ENCODE measurements around the gene AADACL3.

AADACL3 gene

GRCh38 chr1:12769976-12770505 is 54.1 kb downstream of the AADACL3 start:
- FAIRE-seq, result no peak

- FAIRE-seq, result no peak
Measured at GRCh38 chr1:12770620-12771019, 54.7 kb downstream of the AADACL3 start.

GRCh38 chr1:12771186-12771585 is 55.3 kb downstream of the AADACL3 start:
- no peak for FAIRE-seq

DNA sequence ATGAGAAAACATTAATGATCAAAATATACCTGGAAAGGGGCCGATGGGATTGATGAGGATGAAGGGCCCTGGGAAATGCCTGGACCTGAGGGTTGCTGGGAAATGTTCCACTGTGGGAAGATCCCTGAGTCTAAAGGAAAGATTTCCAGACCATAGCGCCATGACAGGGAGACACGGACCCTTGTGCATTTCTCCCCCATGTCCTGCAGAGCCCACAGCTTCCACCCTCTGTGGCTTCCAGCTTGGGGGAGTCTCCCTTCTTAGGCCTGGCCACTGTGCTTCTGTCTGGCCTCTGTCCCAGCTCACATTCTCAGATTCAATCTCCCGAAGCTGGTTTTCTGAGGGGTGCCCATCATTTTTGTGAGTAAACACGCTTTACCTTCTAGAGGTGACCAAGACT is 56.6 kb downstream of the AADACL3 start:
- no peak for FAIRE-seq

DNA sequence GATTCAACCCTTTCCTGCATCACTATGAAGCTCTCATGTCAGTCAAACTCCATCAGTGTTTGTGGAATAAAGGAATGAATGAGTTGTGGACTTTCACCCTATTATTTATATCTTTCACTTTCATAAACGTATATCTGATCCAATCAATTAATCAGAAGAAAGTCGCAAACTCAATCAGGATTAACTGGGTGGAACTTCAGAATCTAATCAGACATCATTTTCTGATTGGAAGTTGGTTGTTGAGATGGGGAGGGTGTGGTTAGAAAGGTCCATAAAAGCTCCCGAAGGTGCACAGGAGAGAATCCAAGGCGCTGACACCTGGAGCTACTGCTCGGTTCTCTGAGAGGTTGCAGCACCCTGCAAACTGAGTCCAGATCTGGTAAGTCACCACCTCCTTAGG is 57.5 kb downstream of the AADACL3 start, which contains the start of gene PRAMEF12:
PRAMEF12 (plus strand) TSS at position 301 of the 400 bp plus-strand sequence. CDS start 1,130 bp downstream, outside the sequence.
- FAIRE-seq, result no peak

- FAIRE-seq, result no peak
Measured at GRCh38 chr1:12774801-12775345, 59.0 kb downstream of the AADACL3 start.

DNA sequence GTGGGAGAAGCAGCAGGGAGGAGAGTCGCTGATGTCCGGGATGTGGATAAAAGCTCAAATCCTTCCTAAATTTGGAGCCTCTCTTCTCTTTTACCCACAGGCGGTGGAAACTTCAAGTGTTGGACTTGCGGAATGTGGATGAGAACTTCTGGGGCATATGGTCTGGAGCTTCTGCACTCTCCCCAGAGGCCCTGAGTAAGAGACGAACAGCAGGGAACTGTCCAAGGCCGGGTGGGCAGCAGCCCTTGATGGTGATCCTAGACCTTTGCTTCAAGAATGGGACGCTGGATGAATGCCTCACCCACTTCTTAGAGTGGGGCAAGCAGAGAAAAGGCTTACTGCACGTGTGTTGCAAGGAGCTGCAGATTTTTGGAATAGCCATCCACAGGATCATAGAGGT is 59.5 kb downstream of the AADACL3 start:
- no peak for FAIRE-seq

GRCh38 chr1:12776801-12777557 is 61.1 kb downstream of the AADACL3 start:
- FAIRE-seq, result no peak
